Measurements from ENCODE around the gene HPCAL1. TPM values are rescaled to one million over a fixed set of nuclear protein-coding genes. Genes with fewer than 3 reads are reported as not detected.

Gene HPCAL1
- total and polyA plus RNA-seq, 10 of the 15 experiments (the other 5 are each of a cell fraction or from before 2014, with no cell fraction given): 0.40 to 12.8 (median 7.9) TPM

DNA sequence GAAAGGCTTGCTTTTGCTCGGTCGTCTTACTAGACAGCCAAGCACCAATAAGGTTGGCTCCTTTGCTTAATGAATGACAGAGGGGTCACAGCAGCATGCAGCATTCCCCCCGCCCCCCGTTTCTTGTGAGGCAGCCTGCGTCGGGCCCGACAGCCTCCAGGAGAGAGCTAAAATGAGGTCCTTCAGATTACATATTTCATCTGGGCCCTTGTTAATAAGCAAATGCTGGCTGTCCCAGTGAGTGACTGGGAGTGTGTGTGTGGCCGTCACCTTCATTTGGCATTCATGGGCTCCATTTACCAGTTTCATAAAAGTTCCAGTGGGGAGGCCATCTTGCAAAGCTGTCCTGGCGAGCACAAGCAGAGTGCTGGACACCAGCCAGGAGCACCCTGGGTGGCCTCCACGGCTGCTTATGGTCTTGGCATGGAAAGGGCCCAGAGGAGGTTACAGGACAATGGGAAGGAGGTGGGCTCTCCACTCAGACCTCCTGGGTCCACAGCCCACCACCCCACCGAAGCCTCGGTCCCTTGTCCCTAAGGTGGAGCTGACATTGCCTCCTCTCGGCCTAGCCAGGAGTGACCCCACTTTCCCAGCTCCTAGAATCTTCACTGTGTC lies 108.2 kb downstream of the HPCAL1 start:
- Histone ChIP-seq H3K4me2 (ENCODE audit: control insufficient read depth, insufficient read depth) (peak overlapping the region; percentile 69), H3K27me3 (replicated peaks in 1 of 2; ENCODE audit: control insufficient read depth in 2 of 2, insufficient read depth in 2 of 2, low read length in 1 of 2) (no peaks in the 10 kb centered on the region), H3K4me1 (ENCODE audit: control insufficient read depth, insufficient read depth, low read length) (peaks cover 52% of the 10 kb centered on the region), H3K9me3 (replicated peaks; ENCODE audit: control insufficient read depth, insufficient read depth, low read length) (peaks cover 3% of the 10 kb centered on the region; the same call in 2 of the 3 replicates), H3K79me2 (ENCODE audit: control insufficient read depth, insufficient read depth, low read length) (no peaks in the 10 kb centered on the region), H3K27ac (ENCODE audit: control insufficient read depth, insufficient read depth) (peak overlapping the region; percentile 47), H3K4me3 (peak overlapping the region; percentile 34; the same call in 1 of the 2 replicates), H3K9ac (ENCODE audit: control insufficient read depth, insufficient read depth, low read length) (no peak overlapping the region), H3K36me3 (ENCODE audit: control insufficient read depth in 2 of 2, insufficient read depth in 2 of 2, low read length in 1 of 2) (no peaks in the 10 kb centered on the region; a peak in 1 of 4 replicates), H4K20me1 (ENCODE audit: control insufficient read depth, insufficient read depth) (no peaks in the 10 kb centered on the region), H2AFZ (ENCODE audit: control insufficient read depth, low read depth, low read length) (no peak overlapping the region)
- POLR2A ChIA-PET: interaction anchor here (0.6 to 5.1 kb wide), 13 partner anchors 24 to 332 kb away, joined by 3 to 77 read pairs (median 11); partner anchors contain the start of genes HPCAL1 and ODC1
- no peak for DNase-seq (ENCODE audit: low read depth, low spot score)
- RAD21 ChIA-PET (ENCODE audit: unreplicated experiment): interaction anchor here (1.0 to 6.5 kb wide), 13 partner anchors 22 to 338 kb away, joined by 4 to 181 read pairs (median 49); partner anchors contain the start of genes HPCAL1, ODC1 and RRM2
- TSS peak; percentile 76 for BruUV-seq (replicated peaks)
- CTCF ChIA-PET: interaction anchor here (1.4 to 7.9 kb wide), 13 partner anchors 22 to 335 kb away, joined by 3 to 166 read pairs (median 19); partner anchors contain the start of genes HPCAL1, ODC1 and RRM2
- in situ Hi-C loops (cut with MboI): no loop called here
- TF ChIP-seq TCF7 (IDR thresholded peaks at IDR 0.05; ENCODE audit: borderline replicate concordance): no peak
- TF ChIP-seq, protein P1, sequence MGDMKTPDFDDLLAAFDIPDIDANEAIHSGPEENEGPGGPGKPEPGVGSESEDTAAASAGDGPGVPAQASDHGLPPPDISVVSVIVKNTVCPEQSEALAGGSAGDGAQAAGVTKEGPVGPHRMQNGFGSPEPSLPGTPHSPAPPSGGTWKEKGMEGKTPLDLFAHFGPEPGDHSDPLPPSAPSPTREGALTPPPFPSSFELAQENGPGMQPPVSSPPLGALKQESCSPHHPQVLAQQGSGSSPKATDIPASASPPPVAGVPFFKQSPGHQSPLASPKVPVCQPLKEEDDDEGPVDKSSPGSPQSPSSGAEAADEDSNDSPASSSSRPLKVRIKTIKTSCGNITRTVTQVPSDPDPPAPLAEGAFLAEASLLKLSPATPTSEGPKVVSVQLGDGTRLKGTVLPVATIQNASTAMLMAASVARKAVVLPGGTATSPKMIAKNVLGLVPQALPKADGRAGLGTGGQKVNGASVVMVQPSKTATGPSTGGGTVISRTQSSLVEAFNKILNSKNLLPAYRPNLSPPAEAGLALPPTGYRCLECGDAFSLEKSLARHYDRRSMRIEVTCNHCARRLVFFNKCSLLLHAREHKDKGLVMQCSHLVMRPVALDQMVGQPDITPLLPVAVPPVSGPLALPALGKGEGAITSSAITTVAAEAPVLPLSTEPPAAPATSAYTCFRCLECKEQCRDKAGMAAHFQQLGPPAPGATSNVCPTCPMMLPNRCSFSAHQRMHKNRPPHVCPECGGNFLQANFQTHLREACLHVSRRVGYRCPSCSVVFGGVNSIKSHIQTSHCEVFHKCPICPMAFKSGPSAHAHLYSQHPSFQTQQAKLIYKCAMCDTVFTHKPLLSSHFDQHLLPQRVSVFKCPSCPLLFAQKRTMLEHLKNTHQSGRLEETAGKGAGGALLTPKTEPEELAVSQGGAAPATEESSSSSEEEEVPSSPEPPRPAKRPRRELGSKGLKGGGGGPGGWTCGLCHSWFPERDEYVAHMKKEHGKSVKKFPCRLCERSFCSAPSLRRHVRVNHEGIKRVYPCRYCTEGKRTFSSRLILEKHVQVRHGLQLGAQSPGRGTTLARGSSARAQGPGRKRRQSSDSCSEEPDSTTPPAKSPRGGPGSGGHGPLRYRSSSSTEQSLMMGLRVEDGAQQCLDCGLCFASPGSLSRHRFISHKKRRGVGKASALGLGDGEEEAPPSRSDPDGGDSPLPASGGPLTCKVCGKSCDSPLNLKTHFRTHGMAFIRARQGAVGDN (IDR thresholded peaks at IDR 0.05): peak; percentile 10; the same call in 1 of the 2 replicates
- intact Hi-C loops (cut with micrococcal nuclease; ENCODE audit: unreplicated experiment): loop anchor here (1.0 kb wide), 1 partner anchor 24 kb away; no protein-coding TSS in a partner anchor
- no peak for ATAC-seq
- SMC1A ChIA-PET (ENCODE audit: uncharacterized antibody, unreplicated experiment): interaction anchor here (0.6 to 7.6 kb wide), 15 partner anchors 20 to 442 kb away, joined by 3 to 112 read pairs (median 17); partner anchors contain the start of genes ODC1 and RRM2
- no peak for FAIRE-seq
- WGBS (ENCODE audit: insufficient coverage, insufficient replicate concordance, low lambda C conversion rate, missing lambda C conversion rate): 83% methylated on average over 13 of the region's 13 CpGs
